ENCODE measurements around the gene SLC37A1.

GRCh38 chr21:42617486-42617885 lies 103.8 kb downstream of the SLC37A1 start:
- no peak for TF ChIP-seq CTCF (conservative IDR thresholded peaks at IDR 0.05 in 1 of 2, IDR thresholded peaks at IDR 0.05 in 1 of 2; ENCODE audit: extremely low read depth in 1 of 2, insufficient read depth in 1 of 2, low read depth in 1 of 2, low read length in 2 of 2)
- TF ChIP-seq EZH2 (IDR thresholded peaks at IDR 0.05; ENCODE audit: borderline replicate concordance, low read length): no peak
